HL-60/S4 treated with phorbol 12-myristate 13-acetate at 8.2 ng/mL for 4 days and 3 days (cell line): ENCODE results near the gene B4GAT1.
"Not testable (repeated sequence)": the region's sequence is repeated elsewhere in the genome, so short reads cannot be mapped to it uniquely, and the experiment has no call there.

Experiments
- in situ Hi-C: fragments of 300-500 bp; cut with MboI; formaldehyde crosslinking; loops from 2 replicates; pipeline ENCODE4 v1.15.0; 2022; ENCODE audit warnings: low sequenced_read_pairs

B4GAT1 gene

GRCh38 chr11:66311965-66312548 is 35.4 kb downstream of the B4GAT1 start:
- in situ Hi-C loops = no loop called here

- in situ Hi-C loops = no loop called here
These were observed 35.9 kb downstream of the B4GAT1 start for GRCh38 chr11:66311470-66311964.

GRCh38 chr11:66310803-66311440 is 36.5 kb downstream of the B4GAT1 start:
- in situ Hi-C loops = not testable (repeated sequence)

GRCh38 chr11:66310324-66310723 is 37.1 kb downstream of the B4GAT1 start:
- in situ Hi-C loops = no loop called here

GRCh38 chr11:66309475-66309874 is 38.0 kb downstream of the B4GAT1 start:
- in situ Hi-C loops = loop anchor here (10.0 kb wide), 1 partner anchor 75 kb away; no protein-coding TSS in a partner anchor

GRCh38 chr11:66302656-66303055 is 44.8 kb downstream of the B4GAT1 start:
- in situ Hi-C loops = loop anchor here (10.0 kb wide), 1 partner anchor 82 kb away; no protein-coding TSS in a partner anchor

- in situ Hi-C loops = no loop called here
These were observed 48.2 kb downstream of the B4GAT1 start for GRCh38 chr11:66299186-66299585.

- in situ Hi-C loops = no loop called here
These were observed 49.8 kb downstream of the B4GAT1 start for GRCh38 chr11:66297610-66298009.
